HepG2 (cell line): ENCODE results near the gene CAD. TPM values are rescaled to one million over a fixed set of nuclear protein-coding genes. Genes with fewer than 3 reads are reported as not detected.

Experiments
- ATAC-seq: fragments of 200-7000 bp; cut with Tn5 transposase; 3 replicates; pipeline ENCODE4 v1.9.1; 2020; ENCODE audit warnings: mild to moderate bottlenecking, moderate library complexity
- BruUV-seq: library from RNA; stranded (reverse); fragments of 400-500 nt; replicated peaks from 2 replicates; lab custom pipeline; 2021; lab: Mats Ljungman, UMichigan
- CTCF ChIA-PET: fragments of 300-600 bp; formaldehyde crosslinking; extraction: SDS; loops from one replicate; lab custom pipeline; 2021; ENCODE audit warnings: low total read pairs, inconsistent platforms, low intra/inter-chr PET ratio; lab: Yijun Ruan, JAX
- POLR2A ChIA-PET: fragments of 350-600 bp; sonication (Branson Sonifier 250); formaldehyde crosslinking; loops from one replicate; lab custom pipeline; 2020; ENCODE audit warnings: antibody characterized with exemption, inconsistent platforms; lab: Yijun Ruan, JAX
- DNase-seq: peaks from one replicate; pipeline ENCODE4 v3.0.0-alpha.2; 2015; ENCODE audit warnings: low spot score
- FAIRE-seq: peaks from 3 replicates; lab custom pipeline; 2011; peaks lifted over from hg19 to GRCh38; lab: Jason Lieb, UNC
- H2AFZ ChIP-seq: one replicate; pipeline ENCODE4 v1.6.1; 2011; ENCODE audit warnings: low read length, inconsistent platforms
- H3K27ac ChIP-seq: fragments of 300-600 bp; 3 replicates; pipeline ENCODE4 v1.8.0; 2011; ENCODE audit warnings: mixed run types, mild to moderate bottlenecking, mixed read lengths, low read length, inconsistent platforms; ENCODE audit not compliant: insufficient read depth; ENCODE audit errors: extremely low read length
- H3K27me3 ChIP-seq, 2 experiments: fragments of 200-600 bp in 1 of 2; 2 replicates in 1 of 2; 3 replicates in 1 of 2; pipeline versions ENCODE4 v1.6.0 to v1.8.0; 2011; ENCODE audit warnings: low read length in 2 of 2, mild to moderate bottlenecking in 2 of 2, moderate library complexity in 2 of 2, inconsistent platforms in 1 of 2; ENCODE audit not compliant: insufficient read depth in 2 of 2, control insufficient read depth in 1 of 2
- H3K36me3 ChIP-seq, 2 experiments: fragments of 200-600 bp in 1 of 2; replicated peaks in 1 of 2; 2 replicates in 1 of 2; 3 replicates in 1 of 2; pipeline versions ENCODE4 v1.5.1 to v1.8.0; 2011; ENCODE audit warnings: low read length in 2 of 2, inconsistent platforms in 1 of 2; ENCODE audit not compliant: insufficient read depth in 2 of 2, control insufficient read depth in 1 of 2
- H3K4me1 ChIP-seq: 2 replicates; pipeline ENCODE4 v1.5.1; 2012; ENCODE audit warnings: low read length, inconsistent platforms; ENCODE audit not compliant: insufficient read depth
- H3K4me2 ChIP-seq: 2 replicates; pipeline ENCODE4 v1.6.0; 2011; ENCODE audit warnings: low read depth, low read length, inconsistent platforms
- H3K4me3 ChIP-seq, 3 experiments: fragments of 200-600 bp in 1 of 3; sonication (generic), shearing (Covaris generic) in 1 of 3; replicated peaks in 1 of 3; 2 replicates each; pipeline ENCODE4 v1.5.1; 2011 to 2016; ENCODE audit warnings: low read length in 3 of 3, inconsistent platforms in 2 of 3, low read depth in 2 of 3, mild to moderate bottlenecking in 2 of 3, control low read depth in 1 of 3, mixed read lengths in 1 of 3; ENCODE audit not compliant: insufficient read depth in 1 of 3
- H3K79me2 ChIP-seq: one replicate; pipeline ENCODE4 v1.6.1; 2011; ENCODE audit warnings: low read length, inconsistent platforms; ENCODE audit not compliant: insufficient read depth
- H3K9ac ChIP-seq: 2 replicates; pipeline ENCODE4 v1.6.0; 2011; ENCODE audit warnings: mild to moderate bottlenecking, low read depth, low read length, inconsistent platforms; ENCODE audit not compliant: insufficient read depth
- H3K9me3 ChIP-seq: 2 replicates; pipeline ENCODE4 v1.5.1; 2012; ENCODE audit warnings: mild to moderate bottlenecking, low read length
- H4K20me1 ChIP-seq: 2 replicates; pipeline ENCODE4 v1.6.0; 2011; ENCODE audit warnings: inconsistent platforms, mild to moderate bottlenecking, low read length, moderate library complexity; ENCODE audit not compliant: insufficient read depth
- BCL6 ChIP-seq: IDR thresholded peaks from 2 replicates; pipeline ENCODE4 v1.6.1; 2016; ENCODE audit warnings: missing genetic modification reagents, missing compliant biosample characterization
- CBX1 ChIP-seq: IDR thresholded peaks from one replicate; pipeline ENCODE4 v1.6.1; 2016; ENCODE audit warnings: antibody characterized with exemption, low read depth
- FOSL1 ChIP-seq: sonication (generic); formaldehyde crosslinking; IDR thresholded peaks from 2 replicates; pipeline ENCODE4 v1.9.0; 2021; ENCODE audit warnings: missing genetic modification reagents, borderline replicate concordance
- HNRNPLL ChIP-seq: fragments of 200-400 bp; formaldehyde crosslinking; IDR thresholded peaks from 2 replicates; pipeline ENCODE4 v1.6.1; 2017; ENCODE audit warnings: mild to moderate bottlenecking, low read depth, low read length; ENCODE audit not compliant: poor library complexity, severe bottlenecking
- LCORL ChIP-seq, 2 experiments: fragments of 450-650 bp in 1 of 2; sonication (generic) in 1 of 2; formaldehyde crosslinking in 1 of 2; IDR thresholded peaks; 2 replicates each; pipeline versions ENCODE4 v1.5.0 to v1.6.1; 2017 to 2020; ENCODE audit warnings: antibody characterized with exemption in 1 of 2, missing genetic modification reagents in 1 of 2
- MXI1 ChIP-seq: IDR thresholded peaks from 3 replicates; pipeline ENCODE4 v1.6.1; 2012; ENCODE audit warnings: low read depth, low read length, inconsistent platforms, borderline replicate concordance
- ZNF143 ChIP-seq: sonication (generic); formaldehyde crosslinking; IDR thresholded peaks from 2 replicates; pipeline ENCODE4 v1.4.0; 2020; ENCODE audit warnings: missing genetic modification reagents
- ZNF224 ChIP-seq: sonication (generic); formaldehyde crosslinking; IDR thresholded peaks from 2 replicates; pipeline ENCODE4 v1.5.0; 2020; ENCODE audit warnings: mild to moderate bottlenecking, missing genetic modification reagents
- ZNF570 ChIP-seq: sonication (generic); formaldehyde crosslinking; IDR thresholded peaks from 2 replicates; pipeline ENCODE4 v1.4.0; 2020; ENCODE audit warnings: mild to moderate bottlenecking, missing genetic modification reagents, borderline replicate concordance
- ZNF720 ChIP-seq: sonication (generic); formaldehyde crosslinking; IDR thresholded peaks from 2 replicates; pipeline ENCODE4 v1.4.0; 2020; ENCODE audit warnings: missing genetic modification reagents
- ZNF766 ChIP-seq: sonication (generic); formaldehyde crosslinking; IDR thresholded peaks from 2 replicates; pipeline ENCODE4 v1.5.0; 2020; ENCODE audit warnings: missing genetic modification reagents, borderline replicate concordance
- WGBS: methylation state at CpG from one replicate; pipeline ENCODE4 v1.1.6; 2017; ENCODE audit warnings: low lambda C conversion rate; 5-methylcytosine and 5-hydroxymethylcytosine counted together
- in situ Hi-C: cut with HindIII; loops from 2 replicates; pipeline ENCODE4 v1.10.0; 2017; ENCODE audit warnings: low pct_unique_long_range_greater_than_20kb; ENCODE audit not compliant: extremely low pct_ligation_motif_present
- intact Hi-C: fragments of 100-400 bp; cut with micrococcal nuclease; formaldehyde crosslinking; loops from one replicate; pipeline ENCODE4 v1.10.0; 2022; ENCODE audit not compliant: unreplicated experiment
- polyA plus RNA-seq, 8 experiments: library from polyadenylated mRNA; depleted of rRNA in 3 of 8; stranded (reverse) in 7 of 8; unstranded in 1 of 8; fragments of >200 nt; fragmentation: Illumina TruSeq in 4 of 8; extraction: Trizol in 4 of 8; gene quantifications; 2 replicates each; pipeline versions ENCODE4 v1.2.1 to v1.2.3, GENCODE V29; 2011 to 2016; ENCODE audit warnings: low read depth in 4 of 8, missing spikeins in 1 of 8, mixed read lengths in 1 of 8; ENCODE audit not compliant: insufficient read depth in 1 of 8
- total RNA-seq, 5 experiments: library from RNA; depleted of rRNA; stranded (reverse); fragments of >200 nt; fragmentation: Illumina TruSeq; extraction: Trizol; gene quantifications; 2 replicates each; pipeline ENCODE4 v1.2.3, GENCODE V29; 2016; ENCODE audit warnings: low read depth in 1 of 5
- TF ChIP-seq, protein P1 (sequence below): sonication (generic); formaldehyde crosslinking; IDR thresholded peaks from 2 replicates; pipeline ENCODE4 v1.4.0; 2020; ENCODE audit warnings: missing genetic modification reagents
- TF ChIP-seq, protein P2 (sequence below): sonication (generic); formaldehyde crosslinking; IDR thresholded peaks from one replicate; pipeline ENCODE4 v1.5.1; 2020; ENCODE audit warnings: mild to moderate bottlenecking, missing genetic modification reagents; ENCODE audit errors: not compliant biosample characterization

The CAD gene
- total and polyA plus RNA-seq, 2 of the 13 experiments (the other 11 are each of a cell fraction or from before 2014, with no cell fraction given) = 21.7 to 37.0 TPM

DNA sequence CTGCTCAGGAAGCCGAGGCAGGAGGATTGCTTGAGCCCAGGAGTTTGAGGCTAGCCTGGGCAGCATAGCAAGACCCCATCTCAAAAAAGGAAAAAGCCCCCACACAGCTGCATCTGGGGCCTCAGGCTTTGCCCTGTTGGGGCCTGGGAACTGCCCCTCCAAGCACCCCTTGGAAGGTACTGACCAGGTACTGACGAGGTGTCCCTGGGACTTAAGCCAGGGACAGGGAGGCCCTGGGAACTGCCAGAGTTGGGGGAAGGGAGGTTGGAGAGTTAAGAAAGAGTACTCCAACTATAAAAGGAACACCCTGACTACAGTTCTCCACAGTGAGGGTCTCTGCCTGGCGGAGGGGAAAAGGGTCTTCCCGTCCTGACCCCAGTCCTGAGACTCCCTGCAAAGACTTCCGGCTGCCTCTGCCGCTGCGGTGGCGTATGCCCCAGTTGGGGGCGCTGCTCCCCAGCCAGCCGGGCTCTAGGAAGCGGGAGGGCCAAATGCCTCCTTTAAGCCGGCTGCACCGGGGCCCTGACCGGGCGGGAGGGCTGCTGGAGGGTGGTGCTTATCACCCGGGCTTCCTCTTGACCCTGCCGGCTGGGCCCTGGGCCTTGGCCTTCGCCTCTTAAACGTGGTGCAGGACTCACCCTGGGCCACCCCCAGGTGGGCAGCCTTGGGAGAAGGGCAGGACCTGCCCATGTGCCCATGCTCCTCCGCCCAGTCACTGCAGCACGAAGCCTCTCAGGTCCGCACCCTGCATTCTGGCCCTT, 32.9 kb downstream of the CAD start:
- FAIRE-seq = peak; percentile 43
- peaks cover 25% of the 10 kb centered on the region for H3K4me1 ChIP-seq
- ATAC-seq = peak; percentile 87
- no peaks in the 10 kb centered on the region for H3K9me3 ChIP-seq
- peaks cover 0 to 13% of the 10 kb centered on the region in 2 experiments; a peak in 3 of 5 replicates for H3K27me3 ChIP-seq
- peak overlapping the region; percentile 94 for H3K4me2 ChIP-seq
- no peaks in the 10 kb centered on the region for H3K79me2 ChIP-seq
- H4K20me1 ChIP-seq = no peaks in the 10 kb centered on the region
- in situ Hi-C loops (no loop called here), intact Hi-C loops (loop anchor here (1.0 to 10.0 kb wide), 3 partner anchors 30 to 125 kb away; partner anchors contain the start of genes EIF2B4 and SNX17)
- 2% methylated on average over 14 of the region's 22 CpGs for WGBS
- H3K36me3 ChIP-seq = no peaks in the 10 kb centered on the region
- ChIA-PET CTCF (interaction anchor here (1.9 to 3.6 kb wide), 3 partner anchors 15 to 53 kb away, joined by 7 to 38 read pairs (median 22); no protein-coding TSS in a partner anchor), POLR2A (interaction anchor here (0.9 to 2.1 kb wide), 6 partner anchors 10 to 169 kb away, joined by 3 to 6 read pairs (median 3); no protein-coding TSS in a partner anchor)
- H3K4me3 ChIP-seq = peak overlapping the region; percentile 30 to 70 (median 31)
- BruUV-seq = no TSS peak
- no peak overlapping the region for H3K27ac ChIP-seq
- H3K9ac ChIP-seq = peak overlapping the region; percentile 66
- peak; percentile 68 for DNase-seq
- H2AFZ ChIP-seq = peak overlapping the region; percentile 85
- TF ChIP-seq BCL6 (CRISPR knock-in tag) = peak; percentile 33; the same call in 1 of the 2 replicates
- TF ChIP-seq ZNF720 (CRISPR knock-in tag) = no peak
- no peak for TF ChIP-seq ZNF570 (CRISPR knock-in tag)
- TF ChIP-seq, protein P1, sequence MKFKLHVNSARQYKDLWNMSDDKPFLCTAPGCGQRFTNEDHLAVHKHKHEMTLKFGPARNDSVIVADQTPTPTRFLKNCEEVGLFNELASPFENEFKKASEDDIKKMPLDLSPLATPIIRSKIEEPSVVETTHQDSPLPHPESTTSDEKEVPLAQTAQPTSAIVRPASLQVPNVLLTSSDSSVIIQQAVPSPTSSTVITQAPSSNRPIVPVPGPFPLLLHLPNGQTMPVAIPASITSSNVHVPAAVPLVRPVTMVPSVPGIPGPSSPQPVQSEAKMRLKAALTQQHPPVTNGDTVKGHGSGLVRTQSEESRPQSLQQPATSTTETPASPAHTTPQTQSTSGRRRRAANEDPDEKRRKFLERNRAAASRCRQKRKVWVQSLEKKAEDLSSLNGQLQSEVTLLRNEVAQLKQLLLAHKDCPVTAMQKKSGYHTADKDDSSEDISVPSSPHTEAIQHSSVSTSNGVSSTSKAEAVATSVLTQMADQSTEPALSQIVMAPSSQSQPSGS = 0 out of 2 replicates have a peak, but pooled peaks have one; percentile 10
- 0 out of 2 replicates have a peak, but pooled peaks have one; percentile 5 for TF ChIP-seq ZNF143 (CRISPR knock-in tag)
- TF ChIP-seq FOSL1 = 0 out of 2 replicates have a peak, but pooled peaks have one; percentile 31
- 0 out of 3 replicates have a peak, but pooled peaks have one; percentile 47 for TF ChIP-seq MXI1
- TF ChIP-seq, protein P2, sequence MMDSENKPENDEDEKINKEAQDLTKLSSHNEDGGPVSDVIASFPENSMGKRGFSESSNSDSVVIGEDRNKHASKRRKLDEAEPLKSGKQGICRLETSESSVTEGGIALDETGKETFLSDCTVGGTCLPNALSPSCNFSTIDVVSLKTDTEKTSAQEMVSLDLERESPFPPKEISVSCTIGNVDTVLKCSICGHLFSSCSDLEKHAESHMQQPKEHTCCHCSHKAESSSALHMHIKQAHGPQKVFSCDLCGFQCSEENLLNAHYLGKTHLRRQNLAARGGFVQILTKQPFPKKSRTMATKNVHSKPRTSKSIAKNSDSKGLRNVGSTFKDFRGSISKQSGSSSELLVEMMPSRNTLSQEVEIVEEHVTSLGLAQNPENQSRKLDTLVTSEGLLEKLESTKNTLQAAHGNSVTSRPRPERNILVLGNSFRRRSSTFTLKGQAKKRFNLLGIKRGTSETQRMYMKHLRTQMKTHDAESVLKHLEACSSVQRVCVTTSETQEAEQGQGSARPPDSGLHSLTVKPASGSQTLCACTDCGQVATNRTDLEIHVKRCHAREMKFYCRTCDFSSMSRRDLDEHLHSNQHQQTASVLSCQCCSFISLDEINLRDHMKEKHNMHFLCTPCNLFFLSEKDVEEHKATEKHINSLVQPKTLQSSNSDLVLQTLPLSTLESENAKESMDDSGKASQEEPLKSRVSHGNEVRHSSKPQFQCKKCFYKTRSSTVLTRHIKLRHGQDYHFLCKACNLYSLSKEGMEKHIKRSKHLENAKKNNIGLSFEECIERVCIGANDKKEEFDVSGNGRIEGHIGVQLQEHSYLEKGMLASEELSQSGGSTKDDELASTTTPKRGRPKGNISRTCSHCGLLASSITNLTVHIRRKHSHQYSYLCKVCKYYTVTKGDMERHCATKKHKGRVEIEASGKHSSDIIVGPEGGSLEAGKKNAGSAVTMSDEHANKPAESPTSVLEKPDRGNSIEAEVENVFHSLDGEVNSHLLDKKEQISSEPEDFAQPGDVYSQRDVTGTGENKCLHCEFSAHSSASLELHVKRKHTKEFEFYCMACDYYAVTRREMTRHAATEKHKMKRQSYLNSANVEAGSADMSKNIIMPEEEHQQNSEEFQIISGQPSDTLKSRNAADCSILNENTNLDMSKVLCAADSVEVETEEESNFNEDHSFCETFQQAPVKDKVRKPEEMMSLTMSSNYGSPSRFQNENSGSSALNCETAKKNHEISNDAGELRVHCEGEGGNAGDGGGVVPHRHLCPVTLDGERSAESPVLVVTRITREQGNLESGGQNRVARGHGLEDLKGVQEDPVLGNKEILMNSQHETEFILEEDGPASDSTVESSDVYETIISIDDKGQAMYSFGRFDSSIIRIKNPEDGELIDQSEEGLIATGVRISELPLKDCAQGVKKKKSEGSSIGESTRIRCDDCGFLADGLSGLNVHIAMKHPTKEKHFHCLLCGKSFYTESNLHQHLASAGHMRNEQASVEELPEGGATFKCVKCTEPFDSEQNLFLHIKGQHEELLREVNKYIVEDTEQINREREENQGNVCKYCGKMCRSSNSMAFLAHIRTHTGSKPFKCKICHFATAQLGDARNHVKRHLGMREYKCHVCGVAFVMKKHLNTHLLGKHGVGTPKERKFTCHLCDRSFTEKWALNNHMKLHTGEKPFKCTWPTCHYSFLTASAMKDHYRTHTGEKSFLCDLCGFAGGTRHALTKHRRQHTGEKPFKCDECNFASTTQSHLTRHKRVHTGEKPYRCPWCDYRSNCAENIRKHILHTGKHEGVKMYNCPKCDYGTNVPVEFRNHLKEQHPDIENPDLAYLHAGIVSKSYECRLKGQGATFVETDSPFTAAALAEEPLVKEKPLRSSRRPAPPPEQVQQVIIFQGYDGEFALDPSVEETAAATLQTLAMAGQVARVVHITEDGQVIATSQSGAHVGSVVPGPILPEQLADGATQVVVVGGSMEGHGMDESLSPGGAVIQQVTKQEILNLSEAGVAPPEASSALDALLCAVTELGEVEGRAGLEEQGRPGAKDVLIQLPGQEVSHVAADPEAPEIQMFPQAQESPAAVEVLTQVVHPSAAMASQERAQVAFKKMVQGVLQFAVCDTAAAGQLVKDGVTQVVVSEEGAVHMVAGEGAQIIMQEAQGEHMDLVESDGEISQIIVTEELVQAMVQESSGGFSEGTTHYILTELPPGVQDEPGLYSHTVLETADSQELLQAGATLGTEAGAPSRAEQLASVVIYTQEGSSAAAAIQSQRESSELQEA (CRISPR knock-in tag) = peak; percentile 20
- peak; percentile 68 for TF ChIP-seq HNRNPLL
- TF ChIP-seq ZNF224 (CRISPR knock-in tag) = no peak
- no peak for TF ChIP-seq LCORL (IDR thresholded peaks at IDR 0.05)
- peak; percentile 56; the same call in 1 of the 2 replicates for TF ChIP-seq LCORL (CRISPR knock-in tag; IDR thresholded peaks at IDR 0.05)
- no peak for TF ChIP-seq ZNF766 (CRISPR knock-in tag)
- TF ChIP-seq CBX1 = no peak
